ENCODE data around the gene XNDC1N.
"Not testable (repeated sequence)": the region's sequence is repeated elsewhere in the genome, so short reads cannot be mapped to it uniquely, and the experiment has no call there.

XNDC1N gene

GRCh38 chr11:71933141-71933933 is 4.9 kb upstream of the XNDC1N start:
- no peak for DNase-seq (ENCODE audit: low spot score)

GRCh38 chr11:71931245-71931602 is 2.8 kb upstream of the XNDC1N start:
- DNase-seq (ENCODE audit: low spot score): no peak

GRCh38 chr11:71930556-71931244 is 2.3 kb upstream of the XNDC1N start:
- no peak for DNase-seq (ENCODE audit: low spot score)

- no peak for DNase-seq (ENCODE audit: low spot score)
Observed at GRCh38 chr11:71929491-71929890, 1.1 kb upstream of the XNDC1N start.

- peak; percentile 98 for DNase-seq (ENCODE audit: low spot score)
Observed at GRCh38 chr11:71928737-71929443, 496 bp upstream of the XNDC1N start, which contains the start of gene RNF121. TSS of gene RNF121 (plus strand) at chr11:71929046. CDS start at chr11:71929062, 16 bp downstream.

- no peak for DNase-seq (ENCODE audit: low spot score)
Observed at GRCh38 chr11:71917646-71918140, 10.7 kb downstream of the XNDC1N start.

- no peak for DNase-seq (ENCODE audit: low spot score)
Observed at GRCh38 chr11:71914617-71915189, 13.7 kb downstream of the XNDC1N start.

- DNase-seq (ENCODE audit: low spot score): no peak
Observed at GRCh38 chr11:71913756-71914526, 14.5 kb downstream of the XNDC1N start.

- DNase-seq (ENCODE audit: low spot score): not testable (repeated sequence)
Observed at GRCh38 chr11:71911986-71912340, 16.4 kb downstream of the XNDC1N start.

GRCh38 chr11:71911321-71911985 is 16.9 kb downstream of the XNDC1N start:
- DNase-seq (ENCODE audit: low spot score): not testable (repeated sequence)

- not testable (repeated sequence) for DNase-seq (ENCODE audit: low spot score)
Observed at GRCh38 chr11:71910775-71911174, 17.6 kb downstream of the XNDC1N start.

GRCh38 chr11:71908218-71908617 is 20.2 kb downstream of the XNDC1N start:
- DNase-seq (ENCODE audit: low spot score): no peak

GRCh38 chr11:71901137-71901536 is 27.3 kb downstream of the XNDC1N start:
- DNase-seq (ENCODE audit: low spot score): not testable (repeated sequence)

- no peak for DNase-seq (ENCODE audit: low spot score)
Observed at GRCh38 chr11:71895961-71896360, 32.4 kb downstream of the XNDC1N start.

GRCh38 chr11:71889181-71889872 is 39.1 kb downstream of the XNDC1N start:
- not testable (repeated sequence) for DNase-seq (ENCODE audit: low spot score)

GRCh38 chr11:71888335-71889010 is 39.9 kb downstream of the XNDC1N start:
- DNase-seq (ENCODE audit: low spot score): not testable (repeated sequence)

GRCh38 chr11:71885806-71886205 is 42.6 kb downstream of the XNDC1N start:
- not testable (repeated sequence) for DNase-seq (ENCODE audit: low spot score)

All from ecto neural progenitor cell (in vitro differentiated cells).